Upper lobe of left lung (tissue), 6 donors: Measurements from ENCODE around the gene PRCP. TPM values are rescaled to one million over a fixed set of nuclear protein-coding genes. Genes with fewer than 3 reads are reported as not detected.

Experiments used
- ATAC-seq, 2 donors: fragments of 200-7000 bp; cut with Tn5 transposase; one replicate each; pipeline ENCODE4 v1.9.1; 2022; ENCODE audit warnings: mild to moderate bottlenecking in 2 of 2, moderate library complexity in 2 of 2; ENCODE audit not compliant: low FRiP score in 2 of 2
- DNase-seq, 2 donors: peaks; one replicate each; pipeline ENCODE4 v3.0.0-alpha.2; 2019 to 2020
- H3K27ac ChIP-seq, 4 donors: fragments of 200-600 bp; sonication (generic); one replicate each; pipeline ENCODE4 v1.5.1; 2016 to 2019
- H3K27me3 ChIP-seq, 4 donors: fragments of 200-600 bp; sonication (generic); one replicate each; pipeline ENCODE4 v1.5.1; 2017 to 2019
- H3K36me3 ChIP-seq, 4 donors: fragments of 200-600 bp; sonication (generic); one replicate each; pipeline ENCODE4 v1.5.1; 2016 to 2019
- H3K4me1 ChIP-seq, 4 donors: fragments of 200-600 bp; sonication (generic); one replicate each; pipeline ENCODE4 v1.5.1; 2018 to 2019
- H3K4me3 ChIP-seq, 4 donors: fragments of 200-600 bp; sonication (generic); one replicate each; pipeline ENCODE4 v1.5.1; 2017 to 2019; ENCODE audit warnings: mild to moderate bottlenecking in 2 of 4, moderate library complexity in 1 of 4
- H3K9me3 ChIP-seq, 4 donors: fragments of 200-600 bp; sonication (generic); one replicate each; pipeline ENCODE4 v1.5.1; 2018 to 2019
- CTCF ChIP-seq, 6 experiments: fragments of 450-650 bp in 4 of 6; fragments of 200-600 bp in 2 of 6; sonication (generic) in 2 of 6; IDR thresholded peaks; one replicate each; pipeline ENCODE4 v1.5.1; 2016 to 2019; ENCODE audit warnings: antibody characterized with exemption in 6 of 6
- EP300 ChIP-seq, 4 donors: sonication (generic); formaldehyde crosslinking; IDR thresholded peaks; one replicate each; pipeline ENCODE4 v1.5.1; 2017; ENCODE audit warnings: antibody characterized with exemption in 4 of 4, control low read depth in 2 of 4
- POLR2A ChIP-seq, 4 donors: fragments of 450-650 bp; IDR thresholded peaks; one replicate each; pipeline ENCODE4 v1.5.1; 2016 to 2017; ENCODE audit warnings: antibody characterized with exemption in 4 of 4, mild to moderate bottlenecking in 2 of 4
- POLR2AphosphoS5 ChIP-seq, 2 donors: sonication (generic); formaldehyde crosslinking; IDR thresholded peaks; one replicate each; pipeline ENCODE4 v1.5.1; 2017; ENCODE audit warnings: antibody characterized with exemption in 2 of 2
- WGBS, 2 donors: methylation state at CpG; one replicate each; pipeline ENCODE4 v1.1.5; 2017 to 2018; 5-methylcytosine and 5-hydroxymethylcytosine counted together
- total RNA-seq, 6 donors: library from RNA; depleted of rRNA in 4 of 6; stranded (reverse); fragments of >200 nt in 4 of 6; gene quantifications; one replicate each; pipeline versions ENCODE4 v1.1.0 to v1.2.1, GENCODE V29; 2016 to 2021
- donor health status: DM: no; HTN: no; CAD: no; lungs with moderate emphysema.
- donor health status: DM: no; HTN: yes; CAD: no; lungs with severe emphysema.

The PRCP gene
- total RNA-seq, 6 donors from 2014 or later, result 11.5 to 84.5 (median 39.1) TPM

- H3K4me3 ChIP-seq, result no peak overlapping the region
- 58% methylated on average over 2 of the region's 2 CpGs for WGBS, 2 donors
- no peak for TF ChIP-seq CTCF (IDR thresholded peaks at IDR 0.05)
- TF ChIP-seq POLR2A (IDR thresholded peaks at IDR 0.05), result no peak
- no peak for TF ChIP-seq POLR2AphosphoS5 (IDR thresholded peaks at IDR 0.05)
- TF ChIP-seq EP300 (IDR thresholded peaks at IDR 0.05), result no peak
- no peaks in the 10 kb centered on the region for H3K9me3 ChIP-seq
- ATAC-seq (no peak), DNase-seq (no peak)
- H3K27me3 ChIP-seq, result no peaks in the 10 kb centered on the region
- H3K4me1 ChIP-seq, result no peaks in the 10 kb centered on the region
- H3K36me3 ChIP-seq, result no peaks in the 10 kb centered on the region
- no peak overlapping the region for H3K27ac ChIP-seq
These were observed 84.8 kb downstream of the PRCP start for GRCh38 chr11:82815406-82815805.

GRCh38 chr11:82814379-82814778 is 85.9 kb downstream of the PRCP start:
- no peak overlapping the region for H3K27ac ChIP-seq
- 71% methylated on average over 4 of the region's 4 CpGs for WGBS, 2 donors
- no peaks in the 10 kb centered on the region for H3K27me3 ChIP-seq
- TF ChIP-seq POLR2A (IDR thresholded peaks at IDR 0.05) (no peak), CTCF (IDR thresholded peaks at IDR 0.05) (no peak), POLR2AphosphoS5 (IDR thresholded peaks at IDR 0.05) (no peak), EP300 (IDR thresholded peaks at IDR 0.05) (no peak)
- no peak overlapping the region for H3K4me3 ChIP-seq
- no peaks in the 10 kb centered on the region for H3K36me3 ChIP-seq
- no peaks in the 10 kb centered on the region for H3K4me1 ChIP-seq
- ATAC-seq, result no peak
- no peaks in the 10 kb centered on the region for H3K9me3 ChIP-seq
- no peak for DNase-seq

GRCh38 chr11:82811369-82811768 is 88.9 kb downstream of the PRCP start:
- H3K27me3 ChIP-seq, result no peaks in the 10 kb centered on the region
- H3K27ac ChIP-seq, result no peak overlapping the region
- H3K4me1 ChIP-seq, result no peaks in the 10 kb centered on the region
- ATAC-seq (no peak), DNase-seq (peak in 1 of 2 donors; percentile 11)
- no peaks in the 10 kb centered on the region for H3K9me3 ChIP-seq
- no peaks in the 10 kb centered on the region for H3K36me3 ChIP-seq
- 78 to 100% methylated on average over 1 to 8 of the region's 8 CpGs for WGBS, 2 donors
- TF ChIP-seq POLR2A (IDR thresholded peaks at IDR 0.05), result no peak
- TF ChIP-seq CTCF (IDR thresholded peaks at IDR 0.05), result no peak
- no peak for TF ChIP-seq POLR2AphosphoS5 (IDR thresholded peaks at IDR 0.05)
- no peak for TF ChIP-seq EP300 (IDR thresholded peaks at IDR 0.05)
- H3K4me3 ChIP-seq, result no peak overlapping the region

- no peak for ATAC-seq
- no peaks in the 10 kb centered on the region for H3K4me1 ChIP-seq
- DNase-seq, result no peak
- no peaks in the 10 kb centered on the region for H3K27me3 ChIP-seq
- no peak overlapping the region for H3K4me3 ChIP-seq
- WGBS, 2 donors, result 70 to 72% methylated on average over 3 of the region's 3 CpGs
- no peak overlapping the region for H3K27ac ChIP-seq
- TF ChIP-seq EP300 (IDR thresholded peaks at IDR 0.05) (no peak), POLR2A (IDR thresholded peaks at IDR 0.05) (no peak), CTCF (IDR thresholded peaks at IDR 0.05) (no peak), POLR2AphosphoS5 (IDR thresholded peaks at IDR 0.05) (no peak)
- no peaks in the 10 kb centered on the region for H3K36me3 ChIP-seq
- no peaks in the 10 kb centered on the region for H3K9me3 ChIP-seq
These were observed 89.5 kb downstream of the PRCP start for GRCh38 chr11:82810738-82811137.

GRCh38 chr11:82810326-82810725 is 89.9 kb downstream of the PRCP start:
- WGBS, 2 donors, result 52 to 57% methylated on average over 1 of the region's 1 CpG
- no peak overlapping the region for H3K4me3 ChIP-seq
- ATAC-seq, result no peak

More at GRCh38 chr11:82810326-82810725, 89.9 kb downstream of the PRCP start:
- DNase-seq, result no peak
- no peaks in the 10 kb centered on the region for H3K9me3 ChIP-seq
- no peaks in the 10 kb centered on the region for H3K36me3 ChIP-seq
- H3K27me3 ChIP-seq, result no peaks in the 10 kb centered on the region
- no peak overlapping the region for H3K27ac ChIP-seq
- no peaks in the 10 kb centered on the region for H3K4me1 ChIP-seq
- TF ChIP-seq POLR2AphosphoS5 (IDR thresholded peaks at IDR 0.05) (no peak), POLR2A (IDR thresholded peaks at IDR 0.05) (no peak), EP300 (IDR thresholded peaks at IDR 0.05) (no peak), CTCF (IDR thresholded peaks at IDR 0.05) (no peak)
